GM21367 (cell line): Measurements from ENCODE around the gene TUFT1.
"Not testable (repeated sequence)": the region's sequence is repeated elsewhere in the genome, so short reads cannot be mapped to it uniquely, and the experiment has no call there.

ENCODE experiments used
- ATAC-seq: cut with Tn5 transposase; IDR thresholded peaks from one replicate; pipeline ENCODE4 v1.9.1; 2021; ENCODE audit not compliant: unreplicated experiment

TUFT1 gene

GRCh38 chr1:151578941-151579340 lies 38.8 kb downstream of the TUFT1 start:
- ATAC-seq = no peak

- ATAC-seq = no peak
Measured at GRCh38 chr1:151579436-151580225, 39.5 kb downstream of the TUFT1 start.

- ATAC-seq = no peak
Measured at GRCh38 chr1:151581451-151581850, 41.3 kb downstream of the TUFT1 start.

GRCh38 chr1:151581921-151582320 lies 41.8 kb downstream of the TUFT1 start:
- ATAC-seq = no peak

- ATAC-seq = no peak
Measured at GRCh38 chr1:151583796-151584195, 43.7 kb downstream of the TUFT1 start.

GRCh38 chr1:151584278-151584677 lies 44.2 kb downstream of the TUFT1 start:
- no peak for ATAC-seq

GRCh38 chr1:151584780-151585179 lies 44.7 kb downstream of the TUFT1 start:
- no peak for ATAC-seq

- no peak for ATAC-seq
Measured at GRCh38 chr1:151585622-151586021, 45.5 kb downstream of the TUFT1 start.

- ATAC-seq = no peak
Measured at GRCh38 chr1:151590961-151591360, 50.9 kb downstream of the TUFT1 start.

GRCh38 chr1:151593730-151594129 lies 53.6 kb downstream of the TUFT1 start:
- no peak for ATAC-seq

- ATAC-seq = no peak
Measured at GRCh38 chr1:151594143-151594625, 54.1 kb downstream of the TUFT1 start.

GRCh38 chr1:151596166-151596953 lies 56.3 kb downstream of the TUFT1 start:
- no peak for ATAC-seq

GRCh38 chr1:151602550-151602949 lies 62.4 kb downstream of the TUFT1 start:
- not testable (repeated sequence) for ATAC-seq

- ATAC-seq = no peak
Measured at GRCh38 chr1:151604291-151604690, 64.2 kb downstream of the TUFT1 start.

GRCh38 chr1:151606384-151606783 lies 66.3 kb downstream of the TUFT1 start:
- ATAC-seq = no peak

GRCh38 chr1:151606857-151607256 lies 66.7 kb downstream of the TUFT1 start:
- no peak for ATAC-seq

- ATAC-seq = no peak
Measured at GRCh38 chr1:151610142-151610541, 70.0 kb downstream of the TUFT1 start.

GRCh38 chr1:151611288-151611790 lies 71.2 kb downstream of the TUFT1 start:
- ATAC-seq = no peak

GRCh38 chr1:151611832-151612500 lies 71.9 kb downstream of the TUFT1 start, which contains the start of gene SNX27:
TSS of gene SNX27 (plus strand) at chr1:151612050. CDS start at chr1:151612202, 152 bp downstream.
- ATAC-seq = peak; percentile 85

GRCh38 chr1:151612501-151613281 lies 72.6 kb downstream of the TUFT1 start:
- ATAC-seq = no peak
